ENCODE data around the gene ARRB2.
"Not testable (repeated sequence)": the region's sequence is repeated elsewhere in the genome, so short reads cannot be mapped to it uniquely, and the experiment has no call there.

Gene ARRB2

DNA sequence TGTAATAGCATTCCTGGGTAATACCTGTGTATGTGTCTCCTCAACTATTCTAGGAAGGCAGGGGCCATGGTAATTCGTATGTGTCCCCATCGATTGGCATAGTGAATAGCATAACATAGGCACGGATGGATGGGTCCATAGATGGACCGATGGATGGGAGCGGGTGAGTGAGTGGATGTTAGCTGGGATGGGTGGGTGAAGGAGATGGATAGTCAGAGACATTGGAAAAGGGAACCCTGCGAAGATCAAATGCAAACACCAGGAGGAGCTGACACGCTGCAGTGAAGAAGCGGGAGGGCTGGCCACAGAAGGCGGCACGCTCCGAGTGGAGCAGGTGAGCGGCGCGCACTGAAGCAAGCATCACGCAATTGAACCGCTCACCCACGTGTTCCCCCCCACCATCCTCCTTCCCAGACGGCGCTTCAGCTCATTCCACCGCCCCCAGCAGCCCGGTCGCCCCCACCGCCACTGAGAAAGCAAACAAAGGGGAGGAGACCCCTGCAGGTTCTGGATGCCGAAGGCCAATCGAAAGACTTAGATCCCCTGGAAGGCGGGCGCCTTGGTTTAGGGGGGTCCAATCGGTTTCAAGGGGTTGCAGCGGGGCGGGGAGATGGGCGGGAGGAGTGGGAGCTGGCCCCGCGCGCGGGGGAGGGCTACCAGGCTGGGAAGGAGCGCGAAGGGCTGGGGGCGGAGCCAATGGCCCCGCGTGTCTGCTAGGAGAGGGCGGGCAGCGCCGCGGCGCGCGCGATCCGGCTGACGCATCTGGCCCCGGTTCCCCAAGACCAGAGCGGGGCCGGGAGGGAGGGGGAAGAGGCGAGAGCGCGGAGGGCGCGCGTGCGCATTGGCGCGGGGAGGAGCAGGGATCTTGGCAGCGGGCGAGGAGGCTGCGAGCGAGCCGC lies at the start of gene ARRB2:
Gene ARRB2 (plus strand): TSS at position 839 of the 899 bp plus-strand sequence. CDS start 90 bp downstream, outside the sequence.
- peak; percentile 99 for DNase-seq (ENCODE audit: low read depth)

DNA sequence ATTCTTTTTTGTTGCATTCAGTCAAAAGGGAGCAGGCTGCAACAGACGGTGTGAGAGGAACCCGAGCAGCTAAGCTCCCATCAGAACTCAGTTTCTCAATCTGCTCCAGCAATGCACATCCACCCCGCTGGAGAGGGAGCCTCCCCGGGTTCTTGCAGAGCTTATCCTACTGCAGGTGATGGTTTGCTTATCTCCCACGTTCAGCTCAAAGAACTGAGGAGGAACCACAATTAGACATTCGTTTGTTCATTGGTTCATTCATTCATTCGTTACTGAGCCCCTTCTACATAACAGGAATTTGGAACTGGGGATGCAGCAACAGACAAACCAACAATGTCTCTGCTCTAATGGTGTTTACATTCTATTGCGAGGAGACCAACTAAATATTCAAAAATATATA lies 46.7 kb upstream of the ARRB2 start:
- no peak for DNase-seq (ENCODE audit: low read depth)

DNA sequence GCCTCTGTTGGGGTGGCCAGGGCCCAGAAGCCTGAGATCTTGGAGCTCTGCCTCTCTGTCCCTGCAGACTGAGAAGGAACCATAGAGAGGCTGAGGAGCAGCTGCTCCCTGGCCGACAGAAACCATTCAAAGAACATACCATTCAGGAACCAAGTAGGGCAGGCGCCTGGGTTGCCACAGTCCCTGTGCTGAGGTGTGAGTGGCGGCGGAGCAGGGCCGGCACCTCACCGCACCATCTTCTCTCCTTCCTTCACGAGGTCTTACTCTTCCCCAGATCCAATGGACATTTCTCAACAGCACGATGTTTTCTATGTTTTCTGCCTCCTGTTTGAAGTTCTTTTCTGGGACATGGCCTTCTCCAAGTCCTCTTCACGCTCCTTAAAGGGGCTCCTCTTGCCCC lies 46.2 kb upstream of the ARRB2 start:
- DNase-seq (ENCODE audit: low read depth): no peak

DNA sequence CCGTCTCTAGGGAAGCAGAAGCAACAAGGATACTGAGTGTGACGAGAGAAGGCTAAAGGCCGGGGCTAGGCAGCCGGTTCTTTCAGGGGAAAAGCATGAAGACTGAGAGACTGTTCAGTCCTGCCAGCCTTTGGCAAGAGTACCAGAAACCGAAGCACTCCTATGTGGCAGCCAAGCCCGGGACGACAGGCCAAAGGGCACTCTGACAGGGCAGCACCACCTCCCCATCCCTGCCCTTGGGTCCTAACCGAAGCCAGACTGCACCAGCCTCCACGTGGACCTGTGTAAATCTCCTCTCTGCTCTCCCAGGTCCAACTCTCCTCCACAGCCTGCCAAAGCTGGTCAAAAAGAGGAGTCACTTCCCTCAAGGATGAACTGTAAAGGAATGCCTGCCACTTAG lies 45.4 kb upstream of the ARRB2 start:
- DNase-seq (ENCODE audit: low read depth): no peak

DNA sequence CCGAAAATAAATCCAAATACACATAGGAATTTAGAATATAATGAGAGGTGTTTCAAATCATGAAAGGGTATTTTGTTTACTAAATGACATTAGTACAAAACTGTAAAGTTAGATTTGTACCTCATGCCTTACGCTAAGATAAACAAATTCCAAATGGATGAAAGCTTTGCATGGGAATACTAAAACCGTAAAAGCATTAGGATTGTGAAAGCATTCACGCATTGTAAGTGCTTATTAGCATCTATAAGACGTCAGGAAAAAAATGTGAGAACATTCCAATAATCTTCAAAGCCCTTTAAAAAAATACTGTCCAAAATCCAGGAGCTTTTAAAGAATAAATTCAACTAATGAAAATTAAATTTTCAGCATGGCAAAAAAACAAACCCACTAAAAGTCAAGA lies 44.1 kb upstream of the ARRB2 start:
- DNase-seq (ENCODE audit: low read depth): no peak

DNA sequence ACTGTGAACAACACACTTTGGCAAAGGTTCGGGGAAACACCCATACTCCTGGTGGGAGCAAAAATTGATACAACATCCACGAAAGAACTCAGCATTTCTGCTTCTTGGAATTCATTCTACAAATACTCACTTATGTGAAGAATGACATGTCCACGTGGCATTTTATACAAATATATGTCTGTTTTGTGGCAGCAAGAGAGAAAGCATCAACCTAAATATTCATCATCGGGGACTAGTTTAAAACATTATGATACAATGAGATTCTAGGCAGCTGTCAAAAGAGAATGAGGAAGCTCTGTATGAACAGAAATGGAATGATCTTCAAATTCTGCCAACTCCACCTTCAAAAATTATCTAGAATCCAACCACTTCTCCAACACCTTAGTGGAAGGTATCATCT lies 43.3 kb upstream of the ARRB2 start:
- no peak for DNase-seq (ENCODE audit: low read depth)

DNA sequence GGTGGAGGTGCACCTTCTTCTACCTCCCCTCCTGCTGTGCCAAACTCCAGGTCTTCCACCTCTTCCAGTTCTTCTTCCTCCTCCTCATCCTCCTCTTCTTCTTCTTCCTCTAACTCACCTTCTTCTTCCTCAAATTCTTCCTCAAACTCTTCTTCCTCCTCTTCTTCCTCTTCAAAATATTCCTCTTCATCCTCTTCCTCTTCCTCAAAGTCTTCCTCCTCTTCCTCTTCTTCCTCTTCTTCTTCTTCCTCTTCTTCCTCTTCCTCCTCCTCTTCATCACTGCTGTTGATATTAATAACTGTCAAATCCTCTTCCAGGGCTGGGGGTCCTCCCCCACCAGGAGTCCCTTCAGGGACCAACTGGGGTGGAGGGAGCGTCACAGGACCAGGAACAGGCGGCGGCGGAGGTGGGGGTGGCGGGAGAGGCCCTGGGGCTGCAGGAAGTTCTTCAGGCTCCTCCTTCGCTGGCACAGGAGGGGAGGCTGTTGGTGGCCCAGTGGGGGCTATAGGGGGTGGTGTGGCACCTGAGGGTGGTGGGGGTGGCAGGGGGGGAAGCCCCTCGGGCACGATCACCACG lies 38.3 kb upstream of the ARRB2 start:
- DNase-seq (ENCODE audit: low read depth): no peak

DNA sequence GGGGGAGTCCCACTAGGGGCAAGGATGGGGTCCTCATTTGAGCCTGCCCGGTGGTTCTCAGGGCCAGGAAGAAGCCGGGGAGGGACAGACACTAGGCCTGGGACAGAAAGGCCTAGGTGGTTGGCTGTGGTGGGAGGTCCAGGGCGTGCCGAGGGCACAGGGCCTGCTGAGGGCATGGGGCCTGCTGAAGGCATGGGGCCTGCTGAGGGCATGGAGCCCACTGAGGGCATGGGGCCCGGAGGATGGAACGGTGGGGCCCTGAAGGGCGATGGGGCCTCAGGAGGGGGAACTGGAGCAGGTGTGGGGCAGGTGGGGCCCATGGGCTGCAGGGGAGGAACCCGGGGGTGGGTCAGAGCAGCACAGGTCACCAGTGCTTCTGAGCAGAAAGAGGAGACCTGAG lies 37.7 kb upstream of the ARRB2 start:
- no peak for DNase-seq (ENCODE audit: low read depth)

DNA sequence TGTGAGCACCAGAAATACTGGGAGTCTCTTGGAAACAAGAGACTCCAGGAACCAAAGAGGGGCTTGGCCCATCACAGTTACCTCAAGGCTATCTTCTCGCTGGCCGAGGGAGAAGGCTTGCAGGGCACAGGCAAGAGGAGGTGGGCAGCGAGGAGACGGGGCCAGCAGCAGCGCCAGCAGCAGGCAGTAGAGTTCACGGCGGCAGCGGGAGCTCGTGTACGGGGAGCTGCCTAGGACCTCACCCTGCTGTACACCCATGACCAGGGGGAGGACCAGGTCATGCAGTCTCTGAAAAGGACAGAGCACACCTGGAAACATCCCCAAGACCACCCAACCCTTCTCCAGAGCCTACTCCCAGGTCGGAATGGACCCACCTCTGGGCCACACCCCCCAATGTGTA lies 37.3 kb upstream of the ARRB2 start:
- DNase-seq (ENCODE audit: low read depth): no peak

DNA sequence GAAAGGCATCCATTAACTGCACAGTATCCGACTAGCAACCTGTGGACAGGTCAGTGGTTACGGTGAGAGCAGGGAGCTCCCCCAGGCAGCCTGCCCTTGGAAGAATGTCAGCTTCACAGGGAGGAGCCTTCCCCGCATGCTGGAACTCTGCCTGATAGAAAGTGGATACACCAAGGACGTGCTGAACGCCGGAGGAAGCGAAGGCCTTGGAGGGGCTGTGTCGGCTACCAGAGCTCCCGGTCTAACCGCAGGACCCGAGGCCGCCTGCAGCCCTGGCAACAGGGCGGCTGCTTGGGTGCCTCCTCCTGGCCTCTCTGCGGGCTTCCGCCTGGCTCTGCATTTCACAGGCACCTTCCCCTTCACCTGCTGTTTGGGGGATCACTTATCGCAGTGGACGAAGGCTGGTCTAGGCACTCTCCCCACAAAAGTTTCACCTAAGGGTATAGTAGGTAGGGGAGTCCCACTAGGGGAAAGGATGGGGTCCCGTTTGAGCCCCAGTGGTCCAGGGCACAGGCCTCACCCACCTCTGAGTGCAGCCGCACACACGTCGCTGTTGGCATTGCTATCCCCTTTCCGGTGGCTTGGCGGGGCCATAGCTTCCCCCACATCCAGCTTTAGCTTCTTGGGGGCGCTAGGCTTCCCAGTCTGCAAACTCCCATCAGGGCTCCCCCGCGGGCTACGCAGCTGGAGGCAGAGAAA lies 36.3 kb upstream of the ARRB2 start:
- no peak for DNase-seq (ENCODE audit: low read depth)

DNA sequence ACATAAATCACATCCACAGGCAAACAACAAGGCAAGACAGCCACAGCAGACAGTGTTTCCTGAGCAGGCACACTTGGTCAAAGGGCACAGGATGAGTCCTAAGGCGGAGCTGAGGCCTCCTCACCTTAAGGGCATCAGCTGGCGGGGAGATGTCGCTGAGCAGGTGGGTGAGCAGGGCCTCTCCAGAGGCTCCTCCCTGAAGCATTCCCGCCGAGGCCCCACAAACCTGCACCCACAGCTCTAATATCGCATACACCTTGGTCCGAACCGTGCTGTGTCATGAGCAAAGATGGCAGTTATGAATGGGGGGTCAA lies 35.8 kb upstream of the ARRB2 start:
- no peak for DNase-seq (ENCODE audit: low read depth)

DNA sequence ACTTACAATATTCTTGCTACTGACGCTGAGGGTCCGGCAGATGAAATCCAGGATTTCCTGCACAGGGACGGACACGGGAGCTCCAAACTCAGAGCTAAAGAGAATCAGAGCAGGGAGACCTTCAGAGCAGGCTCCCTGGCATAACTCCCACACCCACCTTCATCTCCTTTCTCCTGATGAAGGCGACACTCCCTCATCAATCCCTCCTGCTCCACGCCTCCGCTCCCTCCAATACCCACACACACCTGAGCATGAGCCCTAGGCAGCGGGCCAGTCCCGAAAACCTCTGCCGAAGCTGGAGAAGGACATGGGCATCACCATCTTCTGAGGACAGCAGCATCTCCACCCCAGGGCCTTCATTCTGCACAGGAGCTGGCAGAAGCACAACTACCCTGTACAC lies 34.6 kb upstream of the ARRB2 start:
- no peak for DNase-seq (ENCODE audit: low read depth)

DNA sequence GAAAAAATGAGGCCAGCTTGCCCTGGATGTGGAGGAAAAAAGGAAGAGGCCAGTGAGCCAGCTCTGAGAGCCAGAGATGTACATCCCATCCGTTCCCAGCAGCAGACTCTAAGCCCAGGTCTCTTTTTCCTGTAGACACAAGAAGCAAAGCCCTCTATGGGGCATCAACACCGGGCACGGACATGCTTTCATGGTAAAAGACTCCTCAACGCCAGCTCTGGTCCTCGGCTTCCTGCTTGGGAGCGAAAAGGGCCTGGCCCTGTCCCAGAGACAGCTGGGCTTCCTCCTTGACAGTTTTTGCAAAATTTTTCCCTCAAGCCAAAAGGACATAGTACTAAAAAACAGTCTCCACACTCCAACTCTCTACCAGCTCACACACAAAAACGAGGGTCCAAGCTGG lies 33.6 kb upstream of the ARRB2 start:
- DNase-seq (ENCODE audit: low read depth): no peak

DNA sequence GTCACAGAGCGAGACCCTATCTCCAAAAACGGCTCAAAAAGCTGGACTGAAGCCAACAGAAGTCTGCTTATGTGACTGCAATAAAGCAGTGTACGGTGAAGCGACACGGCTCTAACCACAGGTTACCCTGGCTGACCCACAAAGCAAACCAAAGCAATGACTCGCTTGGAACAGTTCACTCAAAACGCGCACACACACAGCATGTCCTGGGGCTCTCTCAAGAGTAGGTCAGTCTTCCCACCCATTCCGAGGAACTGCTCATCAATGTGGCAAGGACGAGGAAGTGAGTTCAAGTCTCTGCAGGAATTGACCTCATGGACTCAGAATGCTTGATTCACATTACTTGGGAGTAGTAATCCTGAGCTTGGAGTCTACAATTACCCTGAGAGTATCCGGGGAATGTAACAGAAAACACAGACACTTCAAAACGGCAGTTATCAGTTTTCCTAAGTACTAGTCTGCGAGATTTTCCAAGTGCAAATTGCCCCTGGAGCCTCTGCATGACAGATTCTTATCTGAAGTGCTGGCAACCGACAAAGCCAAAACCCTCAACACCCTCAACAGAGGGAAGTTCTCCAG lies 31.9 kb upstream of the ARRB2 start:
- no peak for DNase-seq (ENCODE audit: low read depth)

DNA sequence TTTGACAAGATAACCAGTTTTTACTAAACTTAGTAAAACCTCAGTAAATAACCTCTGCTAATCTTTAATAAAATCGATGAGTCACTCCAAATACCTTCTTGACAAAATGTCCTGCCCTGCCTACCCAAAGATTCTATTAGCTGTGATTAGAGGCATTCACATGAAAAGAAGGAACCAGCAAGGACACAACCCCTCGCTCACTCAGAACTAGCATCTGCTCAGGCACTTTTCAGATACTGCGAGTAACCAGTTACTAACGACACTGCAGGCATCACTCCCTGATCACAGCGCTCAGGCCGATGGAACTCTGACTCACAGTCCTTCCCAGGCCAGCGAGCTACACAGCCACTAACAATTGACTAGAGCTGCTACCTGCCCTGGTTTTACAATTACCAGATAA lies 30.8 kb upstream of the ARRB2 start:
- no peak for DNase-seq (ENCODE audit: low read depth)

DNA sequence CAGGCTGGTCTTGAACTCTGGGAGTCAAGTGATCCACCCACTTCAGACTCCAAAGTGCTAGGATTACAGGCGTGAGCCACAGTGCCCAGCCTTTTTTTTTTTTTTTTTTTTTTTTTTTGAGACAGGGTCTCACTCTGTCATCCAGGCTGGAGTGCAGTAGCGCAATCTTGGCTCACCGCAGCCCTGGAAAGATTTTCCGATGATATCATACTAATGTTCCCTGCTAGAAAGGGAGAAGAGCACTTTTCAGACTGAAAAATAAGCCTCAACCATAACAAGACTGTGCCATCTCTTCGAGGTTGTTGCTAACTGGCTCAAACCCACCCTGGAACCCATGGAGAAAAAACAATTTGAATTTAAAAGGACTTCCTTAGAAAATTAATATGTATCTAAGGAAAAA lies 26.7 kb upstream of the ARRB2 start:
- not testable (repeated sequence) for DNase-seq (ENCODE audit: low read depth)

DNA sequence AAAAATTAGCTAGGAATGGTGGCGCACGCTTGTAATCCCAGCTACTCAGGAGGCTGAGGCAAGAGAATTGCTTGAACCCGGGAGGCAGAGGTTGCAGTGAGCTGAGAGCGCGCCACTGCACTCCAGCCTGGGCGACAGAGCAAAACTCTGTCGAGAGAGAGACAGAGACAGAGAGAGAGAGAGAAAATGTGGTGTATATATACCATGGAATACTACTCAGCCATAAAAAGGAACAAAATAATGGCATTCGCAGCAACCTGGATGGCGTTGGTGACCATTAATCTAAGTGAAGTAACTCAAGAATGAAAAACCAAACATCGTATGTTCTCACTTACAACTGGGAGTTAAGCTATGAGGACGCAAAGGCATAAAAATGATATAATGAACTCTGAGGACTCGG lies 20.6 kb upstream of the ARRB2 start:
- DNase-seq (ENCODE audit: low read depth): not testable (repeated sequence)

DNA sequence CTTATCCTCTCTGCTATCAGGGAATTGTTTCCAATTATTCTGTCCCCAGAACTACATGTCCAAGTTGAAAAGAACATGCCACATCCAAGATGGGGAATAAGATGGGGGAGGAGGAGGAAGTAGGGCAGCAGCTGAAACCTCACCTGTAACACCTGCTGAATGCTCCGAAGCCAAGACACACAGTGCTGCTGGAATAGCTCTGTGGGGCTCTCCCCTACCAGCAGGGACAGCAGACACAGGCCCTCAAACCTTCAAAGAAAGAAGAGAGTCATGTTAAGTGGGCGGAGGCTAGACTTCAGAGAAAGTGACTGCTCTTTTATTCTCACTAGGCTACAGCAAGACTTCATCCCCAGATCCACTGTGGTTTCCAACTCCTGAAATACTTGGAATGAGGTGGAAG lies 19.7 kb upstream of the ARRB2 start:
- DNase-seq (ENCODE audit: low read depth): no peak

DNA sequence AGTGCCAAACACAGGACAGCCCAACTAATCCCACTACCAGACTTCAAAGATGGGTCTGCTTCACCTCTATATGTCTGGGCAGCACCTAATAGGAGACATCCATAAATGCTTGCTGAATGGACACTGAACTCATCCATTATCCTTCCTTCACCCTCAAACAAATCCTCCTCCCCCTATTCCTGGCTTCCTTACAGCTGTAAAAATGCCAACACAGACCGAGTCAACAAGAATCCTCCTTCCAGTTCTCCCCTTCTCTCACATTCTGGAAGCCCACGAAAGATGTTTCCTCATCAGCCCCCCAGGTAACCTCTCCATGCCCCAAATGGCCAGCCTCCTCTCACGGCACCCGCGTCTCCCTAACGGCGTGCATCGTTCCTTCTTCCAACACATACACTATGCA lies 18.7 kb upstream of the ARRB2 start:
- DNase-seq (ENCODE audit: low read depth): no peak

DNA sequence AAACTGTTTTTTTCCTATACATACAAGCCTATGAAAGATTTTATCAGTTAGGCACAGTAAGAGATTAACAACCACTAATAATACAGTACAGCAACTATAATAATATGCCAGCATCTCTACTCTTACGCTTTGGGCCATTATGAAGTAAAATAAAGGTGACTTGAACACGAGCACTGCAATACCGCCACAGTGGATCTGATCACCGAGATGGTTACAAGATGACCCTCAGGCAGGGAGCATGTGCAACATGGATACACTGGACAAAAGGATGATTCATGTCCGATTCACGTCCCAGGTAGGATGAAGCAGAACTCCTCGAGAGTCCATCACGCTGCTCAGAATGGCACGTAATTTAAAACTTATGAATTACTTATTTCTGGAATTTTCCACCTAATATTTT lies 17.0 kb upstream of the ARRB2 start:
- DNase-seq (ENCODE audit: low read depth): no peak

DNA sequence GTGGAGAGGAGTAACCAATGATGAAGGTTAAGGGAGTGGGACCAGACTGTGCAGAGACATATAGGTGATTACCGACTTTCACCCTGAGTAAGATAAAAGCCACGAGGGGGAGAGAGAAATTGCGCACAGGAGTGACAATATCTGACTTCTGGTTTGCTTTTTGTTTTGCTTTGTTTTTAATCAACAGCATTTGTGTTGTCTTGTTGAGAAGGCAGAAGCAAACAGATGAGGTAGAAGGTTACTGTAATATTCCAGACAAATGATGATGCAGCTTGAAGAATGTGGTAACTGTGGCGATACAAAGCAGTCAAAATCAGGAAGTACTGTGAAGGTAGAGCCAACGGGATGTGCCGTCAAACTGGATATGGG lies 14.0 kb upstream of the ARRB2 start:
- DNase-seq (ENCODE audit: low read depth): no peak

DNA sequence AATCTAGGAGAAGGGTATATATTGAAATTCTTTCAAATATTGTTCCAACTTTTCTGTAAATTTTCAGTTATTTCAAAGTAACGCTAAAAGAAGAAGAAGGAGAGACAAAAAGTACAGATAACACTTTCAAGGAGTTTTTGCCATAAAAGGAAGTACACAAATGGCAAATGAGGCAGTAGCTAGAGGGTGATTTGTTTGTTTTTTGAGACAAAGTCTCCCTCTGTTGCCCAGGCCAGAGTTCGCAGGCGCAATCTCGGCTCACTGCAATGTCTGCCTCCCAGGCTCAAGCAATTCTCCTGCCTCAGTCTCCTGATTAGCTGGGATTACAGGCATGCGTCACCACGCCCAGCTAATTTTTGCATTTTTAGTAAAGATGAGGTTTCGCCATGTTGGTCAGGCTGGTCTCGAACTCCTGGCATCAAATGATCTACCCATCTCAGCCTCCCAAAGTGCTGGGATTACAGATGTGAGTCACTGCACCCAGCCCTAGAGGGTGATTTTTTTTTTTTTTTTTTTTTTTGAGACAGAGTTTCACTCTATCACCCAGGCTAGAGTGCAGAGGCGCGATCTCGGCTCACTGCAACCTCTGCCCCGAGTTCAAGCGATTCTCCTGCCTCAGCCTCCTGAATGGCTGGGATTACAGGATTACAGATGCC lies 10.9 kb upstream of the ARRB2 start:
- DNase-seq (ENCODE audit: low read depth): not testable (repeated sequence)

DNA sequence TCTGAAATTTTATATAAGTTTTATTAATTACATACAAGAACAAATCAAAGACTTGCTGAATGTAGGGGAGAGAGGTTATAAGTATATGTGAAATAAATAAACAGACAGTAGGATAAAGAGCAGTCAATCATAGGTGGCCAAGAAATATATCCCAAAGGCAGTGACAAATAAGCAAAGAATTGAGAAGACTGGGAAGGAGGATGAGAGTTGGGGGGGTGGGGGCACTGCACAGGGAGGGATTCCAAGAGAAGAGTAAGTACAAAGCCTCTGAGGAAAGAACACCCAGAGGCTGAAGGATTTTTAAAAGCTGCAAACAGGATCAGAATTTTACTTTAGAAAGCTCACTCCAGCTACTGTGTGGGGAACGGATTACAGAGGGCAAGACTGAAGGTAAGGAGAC lies 9.3 kb upstream of the ARRB2 start:
- no peak for DNase-seq (ENCODE audit: low read depth)

All from T-helper 22 cell (primary cell).